Mucosa of rectum (tissue), 2 donors: ENCODE data around the gene ATG4C.

Experiments used
- H3K27ac ChIP-seq, 2 donors: one replicate each; pipeline ENCODE4 v1.7.0; 2013; ENCODE audit warnings: inconsistent platforms in 2 of 2, low read depth in 2 of 2, low read length in 2 of 2
- H3K27me3 ChIP-seq, 2 donors: one replicate each; pipeline ENCODE4 v1.7.0; 2013; ENCODE audit warnings: low read length in 2 of 2; ENCODE audit not compliant: control insufficient read depth in 2 of 2, insufficient read depth in 2 of 2
- H3K36me3 ChIP-seq, 2 donors: one replicate each; pipeline ENCODE4 v1.7.0; 2013; ENCODE audit warnings: low read length in 2 of 2; ENCODE audit not compliant: control insufficient read depth in 2 of 2, insufficient read depth in 2 of 2
- H3K4me1 ChIP-seq, 2 donors: one replicate each; pipeline ENCODE4 v1.7.0; 2013; ENCODE audit warnings: low read length in 2 of 2, mild to moderate bottlenecking in 1 of 2; ENCODE audit not compliant: control insufficient read depth in 2 of 2, insufficient read depth in 2 of 2
- H3K4me3 ChIP-seq, 2 donors: one replicate each; pipeline ENCODE4 v1.7.0; 2013; ENCODE audit warnings: low read length in 2 of 2
- H3K9ac ChIP-seq, 2 donors: one replicate each; pipeline ENCODE4 v1.7.0; 2013; ENCODE audit warnings: low read length in 2 of 2, low read depth in 1 of 2, mild to moderate bottlenecking in 1 of 2
- H3K9me3 ChIP-seq, 2 donors: one replicate each; pipeline ENCODE4 v1.7.0; 2013; ENCODE audit warnings: low read length in 2 of 2; ENCODE audit not compliant: control insufficient read depth in 2 of 2
- donor health status: healthy.
- donor health status: Normal muscosa, but diverticular disease.

ATG4C gene

GRCh38 chr1:62840555-62840954 is 56.6 kb downstream of the ATG4C start:
- H3K27ac ChIP-seq = no peak overlapping the region
- H3K36me3 ChIP-seq = no peaks in the 10 kb centered on the region
- H3K4me1 ChIP-seq = no peaks in the 10 kb centered on the region
- H3K9ac ChIP-seq = no peak overlapping the region
- H3K9me3 ChIP-seq = no peaks in the 10 kb centered on the region
- no peak overlapping the region for H3K4me3 ChIP-seq
- no peaks in the 10 kb centered on the region for H3K27me3 ChIP-seq

- H3K4me3 ChIP-seq = no peak overlapping the region
Measured at GRCh38 chr1:62841587-62842169, 57.7 kb downstream of the ATG4C start.

DNA sequence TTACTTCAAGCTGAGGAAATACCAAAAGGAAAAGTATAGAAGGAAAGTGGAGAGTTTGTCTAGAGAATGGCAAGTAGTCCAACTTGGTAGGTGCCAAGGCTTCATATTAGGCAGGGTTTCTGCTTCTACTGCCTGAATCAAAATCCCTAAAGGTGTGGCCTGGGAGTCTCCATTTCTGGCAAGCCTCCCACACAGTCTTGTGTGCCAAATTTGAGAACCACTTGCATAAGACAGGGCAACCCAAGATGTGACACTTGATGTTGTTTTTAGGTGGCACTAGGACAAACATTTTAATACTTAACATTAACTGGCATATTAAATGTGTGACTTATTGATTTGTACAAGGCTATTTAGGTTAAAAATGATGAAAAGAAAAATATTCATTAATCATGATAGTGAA is 60.1 kb downstream of the ATG4C start:
- Histone ChIP-seq H3K36me3 (no peaks in the 10 kb centered on the region), H3K4me3 (no peak overlapping the region), H3K4me1 (no peaks in the 10 kb centered on the region), H3K27me3 (no peaks in the 10 kb centered on the region), H3K9me3 (no peaks in the 10 kb centered on the region), H3K27ac (no peak overlapping the region), H3K9ac (no peak overlapping the region)

More at GRCh38 chr1:62841587-62842169, 57.7 kb downstream of the ATG4C start:
- Histone ChIP-seq H3K36me3 (no peaks in the 10 kb centered on the region), H3K4me1 (no peaks in the 10 kb centered on the region), H3K27ac (no peak overlapping the region), H3K27me3 (no peaks in the 10 kb centered on the region), H3K9ac (no peak overlapping the region), H3K9me3 (no peaks in the 10 kb centered on the region)

DNA sequence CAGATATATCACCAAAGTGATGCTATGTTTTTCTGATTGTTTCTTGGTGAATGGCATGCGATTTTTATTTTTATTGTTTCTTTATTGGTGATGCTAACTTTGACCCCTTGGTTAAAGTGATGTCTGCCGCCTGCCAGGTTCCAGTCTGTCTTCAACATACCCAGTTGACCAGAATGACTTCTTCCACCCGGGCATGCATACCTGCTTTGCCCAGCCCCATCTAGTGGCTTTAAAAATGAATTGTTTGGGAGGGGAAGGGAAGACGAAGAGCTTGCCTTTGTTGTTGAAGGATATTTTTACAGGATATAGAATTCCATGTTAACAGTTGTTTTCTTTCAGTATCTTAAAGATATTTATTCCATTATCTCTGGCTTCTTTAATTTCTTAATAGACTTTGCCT is 65.1 kb downstream of the ATG4C start:
- Histone ChIP-seq H3K4me3 (no peak overlapping the region), H3K4me1 (no peaks in the 10 kb centered on the region), H3K27ac (no peak overlapping the region), H3K9ac (no peak overlapping the region), H3K36me3 (no peaks in the 10 kb centered on the region), H3K27me3 (no peaks in the 10 kb centered on the region), H3K9me3 (no peaks in the 10 kb centered on the region)

- Histone ChIP-seq H3K27me3 (no peaks in the 10 kb centered on the region), H3K9ac (no peak overlapping the region), H3K9me3 (no peaks in the 10 kb centered on the region), H3K4me3 (no peak overlapping the region), H3K36me3 (no peaks in the 10 kb centered on the region), H3K27ac (no peak overlapping the region), H3K4me1 (no peaks in the 10 kb centered on the region)
Measured at GRCh38 chr1:62852253-62852652, 68.3 kb downstream of the ATG4C start.

DNA sequence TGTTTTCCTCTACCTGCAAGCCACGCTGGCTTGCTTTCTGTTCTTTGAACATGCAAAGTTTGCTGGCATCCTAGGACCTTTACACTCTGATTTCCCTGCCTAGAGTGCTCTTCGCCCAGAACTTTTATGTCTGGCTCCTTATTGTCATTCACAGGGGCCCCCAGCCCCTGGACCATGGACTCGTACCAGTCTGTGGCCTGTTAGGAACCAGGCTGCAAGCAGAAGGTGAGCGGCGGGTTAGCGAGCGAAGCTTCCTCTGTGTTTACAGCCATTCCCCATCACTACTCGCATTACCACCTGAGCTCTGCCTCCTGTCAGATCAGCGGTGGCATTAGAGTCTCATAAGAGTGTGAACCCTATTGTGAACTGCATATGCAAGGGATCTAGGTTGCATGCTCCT is 73.0 kb downstream of the ATG4C start:
- no peaks in the 10 kb centered on the region for H3K36me3 ChIP-seq
- no peak overlapping the region for H3K27ac ChIP-seq
- no peak overlapping the region for H3K9ac ChIP-seq
- H3K4me3 ChIP-seq = no peak overlapping the region
- no peaks in the 10 kb centered on the region for H3K27me3 ChIP-seq
- no peaks in the 10 kb centered on the region for H3K9me3 ChIP-seq
- no peaks in the 10 kb centered on the region for H3K4me1 ChIP-seq

DNA sequence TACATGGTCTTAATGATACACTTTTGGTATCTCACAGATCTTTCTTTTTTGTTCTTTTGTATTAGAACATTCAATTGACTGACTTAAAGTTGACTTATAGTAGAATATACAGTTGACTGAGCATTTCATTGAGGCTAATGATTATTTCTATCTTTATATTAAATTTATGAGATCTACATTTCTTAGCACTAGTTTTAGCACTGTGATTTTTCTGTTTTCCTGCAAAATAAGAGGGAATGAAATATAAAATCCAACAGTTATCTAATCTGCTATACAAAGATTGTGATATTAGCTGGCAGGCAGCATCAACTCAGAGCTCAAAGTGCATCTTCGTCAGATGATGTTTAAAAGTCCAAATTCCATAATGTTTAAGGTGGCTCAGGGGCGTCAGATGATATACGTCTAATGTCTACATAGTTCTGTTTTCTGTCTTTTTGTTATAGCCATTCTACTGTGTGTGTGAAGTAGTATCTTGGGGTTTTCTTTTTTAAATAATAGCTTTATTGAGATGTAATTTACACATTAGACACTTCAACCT is 85.4 kb downstream of the ATG4C start:
- H3K9ac ChIP-seq = no peak overlapping the region
- H3K9me3 ChIP-seq = no peaks in the 10 kb centered on the region
- no peaks in the 10 kb centered on the region for H3K27me3 ChIP-seq
- H3K27ac ChIP-seq = no peak overlapping the region
- no peaks in the 10 kb centered on the region for H3K4me1 ChIP-seq
- H3K4me3 ChIP-seq = no peak overlapping the region
- no peaks in the 10 kb centered on the region for H3K36me3 ChIP-seq

- no peaks in the 10 kb centered on the region for H3K9me3 ChIP-seq
- H3K9ac ChIP-seq = no peak overlapping the region
- no peaks in the 10 kb centered on the region for H3K4me1 ChIP-seq
- no peak overlapping the region for H3K4me3 ChIP-seq
- no peaks in the 10 kb centered on the region for H3K36me3 ChIP-seq
- no peak overlapping the region for H3K27ac ChIP-seq
- H3K27me3 ChIP-seq = no peaks in the 10 kb centered on the region
Measured at GRCh38 chr1:62870148-62870547, 86.2 kb downstream of the ATG4C start.

- Histone ChIP-seq H3K27me3 (no peaks in the 10 kb centered on the region), H3K4me3 (no peak overlapping the region), H3K9me3 (no peaks in the 10 kb centered on the region), H3K27ac (no peak overlapping the region), H3K36me3 (no peaks in the 10 kb centered on the region), H3K4me1 (no peaks in the 10 kb centered on the region), H3K9ac (no peak overlapping the region)
Measured at GRCh38 chr1:62875676-62876075, 91.7 kb downstream of the ATG4C start.

DNA sequence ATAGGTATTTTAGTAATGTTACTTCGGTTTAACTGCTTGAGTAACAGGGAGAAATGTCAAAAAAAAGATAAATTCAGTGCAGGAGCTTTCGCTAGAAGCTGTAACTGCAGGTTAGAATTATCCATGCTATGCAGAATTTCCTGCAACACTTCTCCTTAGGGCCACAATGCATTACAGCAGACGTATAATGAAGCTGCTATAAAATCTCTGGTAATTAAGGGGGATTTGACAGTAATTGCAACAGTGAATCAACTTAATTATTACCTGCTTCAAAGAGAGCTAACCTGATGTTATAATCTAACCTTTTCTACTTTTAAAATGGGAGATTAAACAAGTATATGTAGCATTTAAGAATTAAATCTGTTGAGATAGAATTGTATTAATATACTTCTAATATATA is 92.6 kb downstream of the ATG4C start:
- Histone ChIP-seq H3K9ac (no peak overlapping the region), H3K27ac (no peak overlapping the region), H3K27me3 (peaks cover 0 to 3% of the 10 kb centered on the region in 2 donors), H3K4me1 (no peaks in the 10 kb centered on the region), H3K4me3 (no peak overlapping the region), H3K36me3 (no peaks in the 10 kb centered on the region), H3K9me3 (no peaks in the 10 kb centered on the region)

GRCh38 chr1:62877579-62877978 is 93.6 kb downstream of the ATG4C start:
- H3K27me3 ChIP-seq = peaks cover 0 to 3% of the 10 kb centered on the region in 2 donors
- no peaks in the 10 kb centered on the region for H3K36me3 ChIP-seq
- no peaks in the 10 kb centered on the region for H3K4me1 ChIP-seq
- H3K9ac ChIP-seq = no peak overlapping the region
- no peaks in the 10 kb centered on the region for H3K9me3 ChIP-seq
- H3K4me3 ChIP-seq = no peak overlapping the region
- H3K27ac ChIP-seq = no peak overlapping the region
